K562 (cell line): Measurements from ENCODE around the gene EFEMP2. TPM values are rescaled to one million over a fixed set of nuclear protein-coding genes. Genes with fewer than 3 reads are reported as not detected.
A peak's percentile ranks its signal among the peaks of the same experiment; 100 is the strongest.

Experiments
- BHLHE40 ChIP-seq: IDR thresholded peaks from 2 replicates; pipeline ENCODE4 v1.6.1; 2011; ENCODE audit warnings: low read length, improper control_type of control experiment
- DDX20 ChIP-seq: fragments of 450-650 bp; IDR thresholded peaks from 2 replicates; pipeline ENCODE4 v1.6.1; 2016; ENCODE audit warnings: missing genetic modification characterization, low read depth, mild to moderate bottlenecking, missing compliant biosample characterization, moderate library complexity
- ETV5 ChIP-seq: sonication (generic); formaldehyde crosslinking; IDR thresholded peaks from 2 replicates; pipeline ENCODE4 v1.4.0; 2020; ENCODE audit warnings: low read depth, mild to moderate bottlenecking, missing genetic modification reagents
- FIP1L1 ChIP-seq: fragments of 200-400 bp; formaldehyde crosslinking; IDR thresholded peaks from 2 replicates; pipeline ENCODE4 v1.6.1; 2018; ENCODE audit warnings: mild to moderate bottlenecking, low read depth, low read length; ENCODE audit not compliant: poor library complexity, severe bottlenecking
- HDGF ChIP-seq: fragments of 450-650 bp; IDR thresholded peaks from 2 replicates; pipeline ENCODE4 v1.6.1; 2016
- RBFOX2 ChIP-seq: fragments of 200-400 bp; formaldehyde crosslinking; IDR thresholded peaks from 2 replicates; pipeline ENCODE4 v1.6.1; 2017; ENCODE audit warnings: low read depth, mild to moderate bottlenecking, low read length, moderate library complexity
- SIRT6 ChIP-seq: IDR thresholded peaks from one replicate; pipeline ENCODE4 v1.6.1; 2012; ENCODE audit warnings: low read depth, mild to moderate bottlenecking, control low read depth, inconsistent platforms, low read length, moderate library complexity
- SMARCA5 ChIP-seq: fragments of 450-650 bp; IDR thresholded peaks from 2 replicates; pipeline ENCODE4 v1.6.1; 2016
- SP2 ChIP-seq: IDR thresholded peaks from 2 replicates; pipeline ENCODE4 v1.6.1; 2011; ENCODE audit warnings: mild to moderate bottlenecking, low read depth, low read length, moderate library complexity; ENCODE audit not compliant: poor library complexity, severe bottlenecking; ENCODE audit errors: extremely low read depth
- USF2 ChIP-seq: sonication (generic); formaldehyde crosslinking; IDR thresholded peaks from 2 replicates; pipeline ENCODE4 v1.5.0; 2020; ENCODE audit warnings: missing genetic modification reagents
- ZNF143 ChIP-seq: sonication (generic); formaldehyde crosslinking; IDR thresholded peaks from 2 replicates; pipeline ENCODE4 v1.9.0; 2022; ENCODE audit warnings: mild to moderate bottlenecking, missing genetic modification reagents
- ZNF280B ChIP-seq: fragments of 250-450 bp; sonication (Bioruptor Pico); IDR thresholded peaks from 2 replicates; pipeline ENCODE4 v1.5.1; 2021; ENCODE audit warnings: mild to moderate bottlenecking
- polyA plus RNA-seq, 8 experiments: library from polyadenylated mRNA; depleted of rRNA in 4 of 8; stranded (reverse) in 5 of 8; unstranded in 3 of 8; fragments of >200 nt; fragmentation: Nextera tagmentation in 2 of 8; fragmentation: Illumina TruSeq in 1 of 8; extraction: Ambion mirVana in 2 of 8; extraction: Trizol in 1 of 8; gene quantifications; 2 replicates each; pipeline versions ENCODE4 v1.2.1 to v1.2.3, GENCODE V29; 2011 to 2014; ENCODE audit warnings: inconsistent platforms in 1 of 8, missing spikeins in 1 of 8
- total RNA-seq, 7 experiments: library from RNA; depleted of rRNA in 6 of 7; stranded (reverse); fragments of >200 nt in 6 of 7; fragmentation: Illumina TruSeq in 2 of 7; extraction: Trizol in 2 of 7; gene quantifications; 2 replicates each; pipeline versions ENCODE4 v1.2.1 to v1.2.3, GENCODE V29; 2011 to 2021; ENCODE audit warnings: low replicate concordance in 1 of 7
- TF ChIP-seq, protein P1 (sequence below), 2 experiments: fragments of 450-650 bp; formaldehyde crosslinking in 1 of 2; IDR thresholded peaks; 2 replicates each; pipeline versions ENCODE4 v1.4.0 to v1.6.1; 2014 to 2020; ENCODE audit warnings: mild to moderate bottlenecking in 2 of 2, borderline replicate concordance in 1 of 2, low read depth in 1 of 2

EFEMP2 gene
- total and polyA plus RNA-seq, 9 of the 15 experiments (the other 6 are each of a cell fraction or from before 2014, with no cell fraction given): 0.07 to 2.9 (median 0.69) TPM; not detected in 1

- TF ChIP-seq ZNF280B (CRISPR knock-in tag) (no peak), SMARCA5 (peak; percentile 91), HDGF (no peak), USF2 (CRISPR knock-in tag) (peak; percentile 57), ZNF143 (CRISPR knock-in tag) (no peak), DDX20 (no peak), RBFOX2 (peak; percentile 68), ETV5 (CRISPR knock-in tag) (0 out of 2 replicates have a peak, but pooled peaks have one; percentile 41), SIRT6 (no peak), FIP1L1 (peak; percentile 60), BHLHE40 (peak; percentile 62), SP2 (no peak)
- TF ChIP-seq, protein P1, sequence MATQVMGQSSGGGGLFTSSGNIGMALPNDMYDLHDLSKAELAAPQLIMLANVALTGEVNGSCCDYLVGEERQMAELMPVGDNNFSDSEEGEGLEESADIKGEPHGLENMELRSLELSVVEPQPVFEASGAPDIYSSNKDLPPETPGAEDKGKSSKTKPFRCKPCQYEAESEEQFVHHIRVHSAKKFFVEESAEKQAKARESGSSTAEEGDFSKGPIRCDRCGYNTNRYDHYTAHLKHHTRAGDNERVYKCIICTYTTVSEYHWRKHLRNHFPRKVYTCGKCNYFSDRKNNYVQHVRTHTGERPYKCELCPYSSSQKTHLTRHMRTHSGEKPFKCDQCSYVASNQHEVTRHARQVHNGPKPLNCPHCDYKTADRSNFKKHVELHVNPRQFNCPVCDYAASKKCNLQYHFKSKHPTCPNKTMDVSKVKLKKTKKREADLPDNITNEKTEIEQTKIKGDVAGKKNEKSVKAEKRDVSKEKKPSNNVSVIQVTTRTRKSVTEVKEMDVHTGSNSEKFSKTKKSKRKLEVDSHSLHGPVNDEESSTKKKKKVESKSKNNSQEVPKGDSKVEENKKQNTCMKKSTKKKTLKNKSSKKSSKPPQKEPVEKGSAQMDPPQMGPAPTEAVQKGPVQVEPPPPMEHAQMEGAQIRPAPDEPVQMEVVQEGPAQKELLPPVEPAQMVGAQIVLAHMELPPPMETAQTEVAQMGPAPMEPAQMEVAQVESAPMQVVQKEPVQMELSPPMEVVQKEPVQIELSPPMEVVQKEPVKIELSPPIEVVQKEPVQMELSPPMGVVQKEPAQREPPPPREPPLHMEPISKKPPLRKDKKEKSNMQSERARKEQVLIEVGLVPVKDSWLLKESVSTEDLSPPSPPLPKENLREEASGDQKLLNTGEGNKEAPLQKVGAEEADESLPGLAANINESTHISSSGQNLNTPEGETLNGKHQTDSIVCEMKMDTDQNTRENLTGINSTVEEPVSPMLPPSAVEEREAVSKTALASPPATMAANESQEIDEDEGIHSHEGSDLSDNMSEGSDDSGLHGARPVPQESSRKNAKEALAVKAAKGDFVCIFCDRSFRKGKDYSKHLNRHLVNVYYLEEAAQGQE (IDR thresholded peaks at IDR 0.05; ENCODE audit: borderline replicate concordance): peak; percentile 87
- TF ChIP-seq, protein P1 (CRISPR knock-in tag; IDR thresholded peaks at IDR 0.05; ENCODE audit: low read depth): no peak
These were observed 54.5 kb downstream of the EFEMP2 start (continued) for GRCh38 chr11:65817835-65818680.
